DOHH2 (cell line): ENCODE measurements around the gene ARHGEF16.
A peak's percentile ranks its signal among the peaks of the same experiment; 100 is the strongest.

Experiments
- H3F3A ChIP-seq: fragments of 200-600 bp; sonication (generic), shearing (Covaris generic); 2 replicates; pipeline ENCODE4 v1.6.0; 2016; ENCODE audit warnings: antibody characterized with exemption, mild to moderate bottlenecking; ENCODE audit not compliant: control insufficient read depth, insufficient read depth
- H3K27ac ChIP-seq: fragments of 200-600 bp; sonication (generic); 2 replicates; pipeline ENCODE4 v1.5.1; 2014; ENCODE audit warnings: low read depth, mild to moderate bottlenecking, low read length, moderate library complexity
- H3K27me3 ChIP-seq: fragments of 200-600 bp; sonication (generic); 2 replicates; pipeline ENCODE4 v1.6.1; 2014; ENCODE audit warnings: mild to moderate bottlenecking, low read length, mixed read lengths; ENCODE audit not compliant: control insufficient read depth
- H3K36me3 ChIP-seq: fragments of 200-600 bp; sonication (generic); 2 replicates; pipeline ENCODE4 v1.6.1; 2014; ENCODE audit warnings: mild to moderate bottlenecking, low read length, moderate library complexity, mixed read lengths; ENCODE audit not compliant: control insufficient read depth
- H3K4me1 ChIP-seq: fragments of 200-600 bp; sonication (generic); 2 replicates; pipeline ENCODE4 v1.6.1; 2014; ENCODE audit warnings: mild to moderate bottlenecking, low read length, mixed read lengths; ENCODE audit not compliant: control insufficient read depth
- H3K4me2 ChIP-seq: fragments of 200-600 bp; sonication (generic); 2 replicates; pipeline ENCODE4 v1.6.0; 2014; ENCODE audit warnings: mild to moderate bottlenecking, low read length, moderate library complexity
- H3K4me3 ChIP-seq: fragments of 200-600 bp; sonication (generic); 2 replicates; pipeline ENCODE4 v1.5.1; 2014; ENCODE audit warnings: mild to moderate bottlenecking, low read length, mixed read lengths
- H3K79me2 ChIP-seq: fragments of 200-600 bp; sonication (generic); 2 replicates; pipeline ENCODE4 v1.6.1; 2014; ENCODE audit warnings: mild to moderate bottlenecking, low read length, mixed read lengths; ENCODE audit not compliant: control insufficient read depth
- H3K9me2 ChIP-seq: fragments of 200-600 bp; sonication (generic); replicated peaks from 2 replicates; pipeline ENCODE4 v1.6.1; 2014; ENCODE audit warnings: mild to moderate bottlenecking, low read length, mixed read lengths; ENCODE audit not compliant: control insufficient read depth
- H3K9me3 ChIP-seq: fragments of 200-600 bp; sonication (generic); 2 replicates; pipeline ENCODE4 v1.6.1; 2014; ENCODE audit warnings: antibody characterized with exemption, low read length, mixed read lengths; ENCODE audit not compliant: control insufficient read depth, insufficient read depth
- H4K20me1 ChIP-seq: fragments of 200-600 bp; sonication (generic); 2 replicates; pipeline ENCODE4 v1.6.0; 2014; ENCODE audit warnings: low read depth, mild to moderate bottlenecking, antibody characterized with exemption, low read length, moderate library complexity; ENCODE audit not compliant: control insufficient read depth, insufficient read depth
- EZH2phosphoT487 ChIP-seq: fragments of 200-600 bp; sonication (generic); IDR thresholded peaks from 2 replicates; pipeline ENCODE4 v1.6.1; 2017; ENCODE audit warnings: borderline replicate concordance, mild to moderate bottlenecking, antibody characterized with exemption, low read length, moderate library complexity, mixed read lengths
- TF ChIP-seq, protein P1 (sequence below): fragments of 200-600 bp; sonication (generic); IDR thresholded peaks from one replicate; pipeline ENCODE4 v1.5.1; 2014; ENCODE audit warnings: antibody characterized with exemption, mild to moderate bottlenecking, low read depth, low read length; ENCODE audit not compliant: poor library complexity, severe bottlenecking

ARHGEF16 gene

DNA sequence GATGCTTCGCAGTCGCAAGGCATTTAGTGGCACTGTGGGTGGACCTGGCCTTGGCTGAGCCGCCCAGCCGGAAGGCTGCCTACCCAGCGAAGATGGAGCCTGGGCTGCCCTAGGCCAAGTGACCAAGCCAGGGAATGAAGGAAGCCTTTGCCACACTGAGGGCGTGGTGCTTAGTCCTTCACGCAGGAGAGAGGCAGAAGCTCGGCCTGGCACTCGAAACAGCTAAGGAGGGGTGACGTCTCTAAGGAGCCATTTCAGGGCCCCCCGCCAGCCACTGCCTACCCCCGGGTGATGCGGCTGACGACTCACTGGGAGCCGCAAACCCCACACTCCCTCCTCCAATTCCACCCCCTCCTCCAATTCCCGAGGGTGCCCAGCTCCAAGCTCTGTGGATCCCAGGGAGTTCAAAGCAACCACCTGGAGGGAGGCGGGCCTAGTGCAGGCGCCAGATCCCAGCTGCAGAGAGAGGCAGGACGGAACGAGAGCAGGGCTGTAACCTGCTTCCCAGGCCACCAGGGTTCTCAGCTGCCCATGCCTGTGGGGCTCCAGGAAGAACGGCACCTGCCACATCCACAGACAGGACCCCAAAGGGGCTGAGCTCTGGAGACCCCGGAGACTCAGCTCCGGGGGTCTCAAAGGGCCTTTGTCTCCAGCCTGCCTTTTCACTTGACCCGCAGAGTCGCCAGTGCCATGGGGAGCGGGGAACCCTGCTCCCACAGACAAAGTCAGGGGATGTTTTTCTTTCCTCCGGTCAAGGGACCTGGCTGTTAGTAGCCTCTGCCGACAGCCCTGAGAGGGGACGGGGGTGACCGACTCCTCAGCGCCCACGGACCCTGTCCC, 75.8 kb downstream of the ARHGEF16 start:
- H3F3A ChIP-seq, result no peaks in the 10 kb centered on the region
- no peaks in the 10 kb centered on the region for H3K9me3 ChIP-seq
- H3K4me3 ChIP-seq, result peak overlapping the region; percentile 37; the same call in 1 of the 2 replicates
- no peaks in the 10 kb centered on the region for H3K79me2 ChIP-seq
- no peak overlapping the region for H3K27ac ChIP-seq
- no peaks in the 10 kb centered on the region for H4K20me1 ChIP-seq
- H3K9me2 ChIP-seq, result no peaks in the 10 kb centered on the region
- no peaks in the 10 kb centered on the region for H3K36me3 ChIP-seq
- peak overlapping the region; percentile 43 for H3K4me2 ChIP-seq
- H3K27me3 ChIP-seq, result peaks cover 4% of the 10 kb centered on the region; the same call in 1 of the 2 replicates
- TF ChIP-seq, protein P1, sequence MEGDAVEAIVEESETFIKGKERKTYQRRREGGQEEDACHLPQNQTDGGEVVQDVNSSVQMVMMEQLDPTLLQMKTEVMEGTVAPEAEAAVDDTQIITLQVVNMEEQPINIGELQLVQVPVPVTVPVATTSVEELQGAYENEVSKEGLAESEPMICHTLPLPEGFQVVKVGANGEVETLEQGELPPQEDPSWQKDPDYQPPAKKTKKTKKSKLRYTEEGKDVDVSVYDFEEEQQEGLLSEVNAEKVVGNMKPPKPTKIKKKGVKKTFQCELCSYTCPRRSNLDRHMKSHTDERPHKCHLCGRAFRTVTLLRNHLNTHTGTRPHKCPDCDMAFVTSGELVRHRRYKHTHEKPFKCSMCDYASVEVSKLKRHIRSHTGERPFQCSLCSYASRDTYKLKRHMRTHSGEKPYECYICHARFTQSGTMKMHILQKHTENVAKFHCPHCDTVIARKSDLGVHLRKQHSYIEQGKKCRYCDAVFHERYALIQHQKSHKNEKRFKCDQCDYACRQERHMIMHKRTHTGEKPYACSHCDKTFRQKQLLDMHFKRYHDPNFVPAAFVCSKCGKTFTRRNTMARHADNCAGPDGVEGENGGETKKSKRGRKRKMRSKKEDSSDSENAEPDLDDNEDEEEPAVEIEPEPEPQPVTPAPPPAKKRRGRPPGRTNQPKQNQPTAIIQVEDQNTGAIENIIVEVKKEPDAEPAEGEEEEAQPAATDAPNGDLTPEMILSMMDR, result no peak
- no peak for TF ChIP-seq EZH2phosphoT487
- H3K4me1 ChIP-seq, result no peaks in the 10 kb centered on the region; the same call in 1 of the 2 replicates
